H9 (cell line): Measurements from ENCODE around the gene SVEP1. TPM values are rescaled to one million over a fixed set of nuclear protein-coding genes. Genes with fewer than 3 reads are reported as not detected.

ENCODE experiments used
- DNase-seq: peaks from one replicate; pipeline ENCODE4 v3.0.0-alpha.2; 2017
- H2AFZ ChIP-seq: one replicate; pipeline ENCODE4 v1.6.1; 2013; ENCODE audit warnings: mild to moderate bottlenecking, low read length, control low read depth, moderate library complexity
- H2AK5ac ChIP-seq: 2 replicates; pipeline ENCODE4 v1.6.1; 2013; ENCODE audit warnings: low read length, control low read depth, mixed read lengths; ENCODE audit not compliant: insufficient read length
- H2BK120ac ChIP-seq: one replicate; pipeline ENCODE4 v1.6.1; 2013; ENCODE audit warnings: low read depth, mild to moderate bottlenecking, low read length, control low read depth, inconsistent platforms; ENCODE audit not compliant: poor library complexity, severe bottlenecking
- H2BK12ac ChIP-seq: 2 replicates; pipeline ENCODE4 v1.6.1; 2013; ENCODE audit warnings: low read length, control low read depth, mixed read lengths, low read depth; ENCODE audit not compliant: insufficient read length
- H2BK15ac ChIP-seq: 2 replicates; pipeline ENCODE4 v1.6.1; 2013; ENCODE audit warnings: low read depth, low read length, control low read depth
- H2BK20ac ChIP-seq: one replicate; pipeline ENCODE4 v1.6.1; 2013; ENCODE audit warnings: low read depth, mild to moderate bottlenecking, low read length, control low read depth, inconsistent platforms; ENCODE audit not compliant: poor library complexity, severe bottlenecking
- H2BK5ac ChIP-seq: 2 replicates; pipeline ENCODE4 v1.6.1; 2013; ENCODE audit warnings: low read length, control low read depth, mixed read lengths; ENCODE audit not compliant: insufficient read length
- H3K14ac ChIP-seq: 2 replicates; pipeline ENCODE4 v1.6.1; 2013; ENCODE audit warnings: low read length, control low read depth; ENCODE audit not compliant: insufficient read depth
- H3K18ac ChIP-seq: 2 replicates; pipeline ENCODE4 v1.6.1; 2013; ENCODE audit warnings: low read depth, mild to moderate bottlenecking, mixed read lengths, low read length, control low read depth; ENCODE audit not compliant: insufficient read length
- H3K23ac ChIP-seq: 2 replicates; pipeline ENCODE4 v1.6.1; 2013; ENCODE audit warnings: low read length, control low read depth, mixed read lengths, low read depth; ENCODE audit not compliant: insufficient read length
- H3K23me2 ChIP-seq: 2 replicates; pipeline ENCODE4 v1.6.1; 2013; ENCODE audit warnings: low read depth, mild to moderate bottlenecking, mixed read lengths, low read length, control low read depth; ENCODE audit not compliant: insufficient read length, poor library complexity, severe bottlenecking
- H3K27ac ChIP-seq: 2 replicates; pipeline ENCODE4 v1.5.1; 2013; ENCODE audit warnings: low read length, control low read depth, mixed read lengths, low read depth; ENCODE audit not compliant: insufficient read length
- H3K27me3 ChIP-seq: 2 replicates; pipeline ENCODE4 v1.6.1; 2013; ENCODE audit warnings: low read length, control low read depth, inconsistent platforms; ENCODE audit not compliant: insufficient read depth
- H3K4ac ChIP-seq: 2 replicates; pipeline ENCODE4 v1.6.1; 2013; ENCODE audit warnings: low read depth, mild to moderate bottlenecking, control low read depth, inconsistent platforms, low read length, moderate library complexity
- H3K4me1 ChIP-seq: 2 replicates; pipeline ENCODE4 v1.6.1; 2013; ENCODE audit warnings: low read length, control low read depth, inconsistent platforms; ENCODE audit not compliant: insufficient read depth
- H3K4me2 ChIP-seq: 2 replicates; pipeline ENCODE4 v1.6.1; 2013; ENCODE audit warnings: low read length, control low read depth, mixed read lengths; ENCODE audit not compliant: insufficient read length, insufficient read depth
- H3K56ac ChIP-seq: 2 replicates; pipeline ENCODE4 v1.6.1; 2013; ENCODE audit warnings: low read depth, mild to moderate bottlenecking, mixed read lengths, low read length, control low read depth; ENCODE audit not compliant: insufficient read length
- H3K79me1 ChIP-seq: 2 replicates; pipeline ENCODE4 v1.6.1; 2013; ENCODE audit warnings: low read depth, mild to moderate bottlenecking, moderate library complexity, low read length, control low read depth, inconsistent platforms; ENCODE audit not compliant: insufficient read depth, poor library complexity, severe bottlenecking
- H3K79me2 ChIP-seq: 2 replicates; pipeline ENCODE4 v1.6.1; 2013; ENCODE audit warnings: low read length, control low read depth, inconsistent platforms; ENCODE audit not compliant: insufficient read depth
- H3K9ac ChIP-seq: 2 replicates; pipeline ENCODE4 v1.6.1; 2013; ENCODE audit warnings: low read length, control low read depth, mixed read lengths; ENCODE audit not compliant: insufficient read length; ENCODE audit errors: extremely low read depth
- H3K9me3 ChIP-seq: one replicate; pipeline ENCODE4 v1.6.1; 2013; ENCODE audit warnings: low read depth, low read length, inconsistent platforms; ENCODE audit not compliant: control insufficient read depth
- H3T11ph ChIP-seq: one replicate; pipeline ENCODE4 v1.6.1; 2013; ENCODE audit warnings: mild to moderate bottlenecking, low read length, control low read depth, inconsistent platforms
- H4K20me1 ChIP-seq: one replicate; pipeline ENCODE4 v1.6.1; 2013; ENCODE audit not compliant: control insufficient read depth, insufficient read length, insufficient read depth
- H4K5ac ChIP-seq: 2 replicates; pipeline ENCODE4 v1.6.1; 2013; ENCODE audit warnings: low read depth, mild to moderate bottlenecking, mixed read lengths, low read length, control low read depth; ENCODE audit not compliant: insufficient read length
- H4K8ac ChIP-seq: replicated peaks from 2 replicates; pipeline ENCODE4 v1.6.1; 2013; ENCODE audit warnings: low read length, control low read depth, mixed read lengths, low read depth; ENCODE audit not compliant: insufficient read length
- H4K91ac ChIP-seq: 2 replicates; pipeline ENCODE4 v1.6.1; 2013; ENCODE audit warnings: low read depth, mild to moderate bottlenecking, moderate library complexity, mixed read lengths, low read length, control low read depth; ENCODE audit not compliant: insufficient read length
- H3K27ac Mint-ChIP-seq, 3 experiments: 2 replicates in 2 of 3; 3 replicates in 1 of 3; pipeline ENCODE4 v1.8.0; 2020 to 2021; ENCODE audit warnings: mixed read lengths in 3 of 3, mild to moderate bottlenecking in 1 of 3, moderate library complexity in 1 of 3
- H3K27me3 Mint-ChIP-seq: 2 replicates; pipeline ENCODE4 v1.8.0; 2021; ENCODE audit warnings: low read depth, mild to moderate bottlenecking, moderate library complexity, mixed read lengths
- H3K36me3 Mint-ChIP-seq, 3 experiments: 2 replicates in 2 of 3; 3 replicates in 1 of 3; pipeline ENCODE4 v1.8.0; 2020 to 2021; ENCODE audit warnings: low read depth in 3 of 3, mixed read lengths in 3 of 3; ENCODE audit not compliant: insufficient read depth in 1 of 3
- H3K4me1 Mint-ChIP-seq, 2 experiments: 2 replicates each; pipeline ENCODE4 v1.8.0; 2020; ENCODE audit warnings: mixed read lengths in 2 of 2
- H3K4me3 Mint-ChIP-seq, 2 experiments: 2 replicates in 1 of 2; 3 replicates in 1 of 2; pipeline ENCODE4 v1.8.0; 2020 to 2021; ENCODE audit warnings: mild to moderate bottlenecking in 2 of 2, mixed read lengths in 2 of 2, moderate library complexity in 1 of 2
- H3K9me3 Mint-ChIP-seq, 2 experiments: 2 replicates in 1 of 2; 3 replicates in 1 of 2; pipeline ENCODE4 v1.8.0; 2020; ENCODE audit warnings: mild to moderate bottlenecking in 2 of 2, mixed read lengths in 2 of 2, moderate library complexity in 1 of 2
- CTCF ChIP-seq: fragments of 200-600 bp; sonication (generic); conservative IDR thresholded peaks from 3 replicates; pipeline ENCODE4 v1.8.0; 2021; ENCODE audit warnings: antibody characterized with exemption, mild to moderate bottlenecking
- WGBS: extraction: QIAGEN DNeasy Blood & Tissue Kit; methylation state at CpG from one replicate; pipeline ENCODE4 v1.1.7; 2013; ENCODE audit warnings: missing lambda C conversion rate, low lambda C conversion rate, mixed read lengths; ENCODE audit not compliant: insufficient read length; ENCODE audit errors: extremely low coverage; 5-methylcytosine and 5-hydroxymethylcytosine counted together
- total RNA-seq: library from RNA; stranded (reverse); gene quantifications from 2 replicates; pipeline ENCODE4 v1.2.1, GENCODE V29; 2021

SVEP1 gene
- total RNA-seq, 1 experiment from 2014 or later: 0.17 TPM

- H3K27me3 Mint-ChIP-seq: no peaks in the 10 kb centered on the region
- Histone ChIP-seq H3K27me3 (no peaks in the 10 kb centered on the region), H3K56ac (no peak overlapping the region), H3T11ph (no peak overlapping the region), H2BK12ac (no peak overlapping the region), H3K9me3 (no peaks in the 10 kb centered on the region), H4K20me1 (no peaks in the 10 kb centered on the region), H4K91ac (no peak overlapping the region), H3K9ac (no peak overlapping the region), H3K79me2 (no peaks in the 10 kb centered on the region), H2BK5ac (no peak overlapping the region), H3K4me2 (no peak overlapping the region), H3K27ac (no peak overlapping the region), H2AK5ac (no peak overlapping the region), H3K79me1 (no peaks in the 10 kb centered on the region), H2BK20ac (no peak overlapping the region), H2AFZ (no peak overlapping the region), H4K8ac (no peak overlapping the region), H3K14ac (no peak overlapping the region), H3K4ac (no peak overlapping the region), H3K4me1 (no peaks in the 10 kb centered on the region), H3K23me2 (no peaks in the 10 kb centered on the region), H4K5ac (no peak overlapping the region), H3K23ac (no peak overlapping the region), H2BK15ac (no peak overlapping the region), H3K18ac (no peak overlapping the region), H2BK120ac (no peak overlapping the region)
- TF ChIP-seq CTCF: no peak
- H3K36me3 Mint-ChIP-seq: peaks cover 0 to 3% (median 0%) of the 10 kb centered on the region in 3 experiments; a peak in 1 of 7 replicates
- H3K4me1 Mint-ChIP-seq: no peaks in the 10 kb centered on the region
- H3K27ac Mint-ChIP-seq: no peak overlapping the region
- no peak for DNase-seq
- H3K4me3 Mint-ChIP-seq: no peak overlapping the region
- no CpG with 5 or more reads among the region's 3 CpGs for WGBS
- H3K9me3 Mint-ChIP-seq: peaks cover 4 to 6% of the 10 kb centered on the region in 2 experiments; a peak in 3 of 5 replicates
Observed at GRCh38 chr9:110443146-110443865, 136.2 kb downstream of the SVEP1 start.
